Measurements from ENCODE around the gene NFIB.

DNA sequence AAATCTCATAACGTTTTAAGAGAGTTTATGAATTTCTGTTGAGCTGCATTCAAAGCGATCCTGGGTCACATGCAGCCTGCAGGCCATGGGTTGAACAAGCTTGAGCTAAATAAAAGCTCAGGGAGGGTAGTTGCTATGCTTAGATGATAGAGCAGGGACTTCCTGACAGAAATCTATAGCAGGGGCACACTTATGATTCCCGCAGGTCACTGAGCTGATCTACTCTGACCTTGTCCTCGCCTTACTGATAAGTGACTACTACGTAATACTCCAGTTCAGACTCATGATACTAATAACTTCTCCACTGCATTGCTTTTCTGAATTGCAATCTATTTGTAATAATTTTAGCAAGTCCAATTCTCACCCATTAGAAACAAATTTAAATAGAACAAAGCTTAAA lies 90.9 kb downstream of the NFIB start:
- TF ChIP-seq, protein P1, sequence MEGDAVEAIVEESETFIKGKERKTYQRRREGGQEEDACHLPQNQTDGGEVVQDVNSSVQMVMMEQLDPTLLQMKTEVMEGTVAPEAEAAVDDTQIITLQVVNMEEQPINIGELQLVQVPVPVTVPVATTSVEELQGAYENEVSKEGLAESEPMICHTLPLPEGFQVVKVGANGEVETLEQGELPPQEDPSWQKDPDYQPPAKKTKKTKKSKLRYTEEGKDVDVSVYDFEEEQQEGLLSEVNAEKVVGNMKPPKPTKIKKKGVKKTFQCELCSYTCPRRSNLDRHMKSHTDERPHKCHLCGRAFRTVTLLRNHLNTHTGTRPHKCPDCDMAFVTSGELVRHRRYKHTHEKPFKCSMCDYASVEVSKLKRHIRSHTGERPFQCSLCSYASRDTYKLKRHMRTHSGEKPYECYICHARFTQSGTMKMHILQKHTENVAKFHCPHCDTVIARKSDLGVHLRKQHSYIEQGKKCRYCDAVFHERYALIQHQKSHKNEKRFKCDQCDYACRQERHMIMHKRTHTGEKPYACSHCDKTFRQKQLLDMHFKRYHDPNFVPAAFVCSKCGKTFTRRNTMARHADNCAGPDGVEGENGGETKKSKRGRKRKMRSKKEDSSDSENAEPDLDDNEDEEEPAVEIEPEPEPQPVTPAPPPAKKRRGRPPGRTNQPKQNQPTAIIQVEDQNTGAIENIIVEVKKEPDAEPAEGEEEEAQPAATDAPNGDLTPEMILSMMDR (conservative IDR thresholded peaks at IDR 0.05): no peak
- no peak for TF ChIP-seq EZH2 (IDR thresholded peaks at IDR 0.05; ENCODE audit: low read depth)

All from PC-9 (cell line).